Effector memory CD4-positive, alpha-beta T cell (primary cell): ENCODE results near the gene STEAP2.

Source experiments
- DNase-seq, 3 donors: peaks; one replicate each; pipeline ENCODE4 v3.0.0-alpha.2; 2020
- H3K27ac ChIP-seq: 2 replicates; pipeline ENCODE4 v1.7.0; 2013; ENCODE audit warnings: mild to moderate bottlenecking, low read length, moderate library complexity; ENCODE audit not compliant: insufficient read depth, poor library complexity, severe bottlenecking
- H3K27me3 ChIP-seq: replicated peaks from 2 replicates; pipeline ENCODE4 v1.7.0; 2013; ENCODE audit warnings: mild to moderate bottlenecking, low read length; ENCODE audit not compliant: insufficient read depth, control insufficient read depth, poor library complexity, severe bottlenecking
- H3K36me3 ChIP-seq: 2 replicates; pipeline ENCODE4 v1.7.0; 2013; ENCODE audit warnings: mild to moderate bottlenecking, low read length, moderate library complexity; ENCODE audit not compliant: control insufficient read depth, insufficient read depth
- H3K4me1 ChIP-seq: 2 replicates; pipeline ENCODE4 v1.7.0; 2013; ENCODE audit warnings: low read length, mild to moderate bottlenecking; ENCODE audit not compliant: control insufficient read depth, insufficient read depth, poor library complexity, severe bottlenecking
- H3K4me3 ChIP-seq: 2 replicates; pipeline ENCODE4 v1.7.0; 2013; ENCODE audit warnings: low read length, low read depth, mild to moderate bottlenecking; ENCODE audit not compliant: insufficient read depth, poor library complexity, severe bottlenecking
- H3K9me3 ChIP-seq: 2 replicates; pipeline ENCODE4 v1.7.0; 2013; ENCODE audit warnings: mild to moderate bottlenecking, low read length, moderate library complexity; ENCODE audit not compliant: control insufficient read depth

Gene STEAP2

GRCh38 chr7:90230834-90231233 is 19.3 kb downstream of the STEAP2 start:
- no peak overlapping the region for H3K27ac ChIP-seq
- H3K4me1 ChIP-seq: no peaks in the 10 kb centered on the region
- H3K27me3 ChIP-seq: no peaks in the 10 kb centered on the region
- H3K9me3 ChIP-seq: no peaks in the 10 kb centered on the region
- H3K4me3 ChIP-seq: no peak overlapping the region
- no peak for DNase-seq
- no peaks in the 10 kb centered on the region for H3K36me3 ChIP-seq

GRCh38 chr7:90231304-90231703 is 19.8 kb downstream of the STEAP2 start:
- no peak for DNase-seq
- Histone ChIP-seq H3K4me1 (no peaks in the 10 kb centered on the region), H3K27ac (no peak overlapping the region), H3K9me3 (no peaks in the 10 kb centered on the region), H3K36me3 (no peaks in the 10 kb centered on the region), H3K4me3 (no peak overlapping the region), H3K27me3 (no peaks in the 10 kb centered on the region)

- DNase-seq: no peak
- Histone ChIP-seq H3K4me1 (no peaks in the 10 kb centered on the region), H3K9me3 (no peaks in the 10 kb centered on the region), H3K27ac (no peak overlapping the region), H3K36me3 (no peaks in the 10 kb centered on the region), H3K4me3 (no peak overlapping the region), H3K27me3 (no peaks in the 10 kb centered on the region)
Measured at GRCh38 chr7:90232430-90232829, 20.9 kb downstream of the STEAP2 start.

- no peaks in the 10 kb centered on the region for H3K36me3 ChIP-seq
- no peaks in the 10 kb centered on the region for H3K27me3 ChIP-seq
- H3K27ac ChIP-seq: no peak overlapping the region
- DNase-seq: no peak
- no peaks in the 10 kb centered on the region for H3K4me1 ChIP-seq
- no peaks in the 10 kb centered on the region for H3K9me3 ChIP-seq
- no peak overlapping the region for H3K4me3 ChIP-seq
Measured at GRCh38 chr7:90233569-90233968, 22.0 kb downstream of the STEAP2 start.

GRCh38 chr7:90236721-90237289 is 25.3 kb downstream of the STEAP2 start:
- Histone ChIP-seq H3K4me1 (no peaks in the 10 kb centered on the region), H3K4me3 (no peak overlapping the region), H3K36me3 (no peaks in the 10 kb centered on the region), H3K9me3 (no peaks in the 10 kb centered on the region), H3K27ac (no peak overlapping the region), H3K27me3 (no peaks in the 10 kb centered on the region)
- no peak for DNase-seq

GRCh38 chr7:90238022-90238421 is 26.5 kb downstream of the STEAP2 start:
- no peaks in the 10 kb centered on the region for H3K4me1 ChIP-seq
- H3K4me3 ChIP-seq: no peak overlapping the region
- H3K27ac ChIP-seq: no peak overlapping the region
- H3K9me3 ChIP-seq: no peaks in the 10 kb centered on the region
- no peaks in the 10 kb centered on the region for H3K36me3 ChIP-seq
- DNase-seq: no peak
- no peaks in the 10 kb centered on the region for H3K27me3 ChIP-seq

- no peak overlapping the region for H3K4me3 ChIP-seq
- H3K9me3 ChIP-seq: no peaks in the 10 kb centered on the region
- H3K27ac ChIP-seq: no peak overlapping the region
- DNase-seq: no peak
- no peaks in the 10 kb centered on the region for H3K27me3 ChIP-seq
- H3K4me1 ChIP-seq: no peaks in the 10 kb centered on the region
- H3K36me3 ChIP-seq: no peaks in the 10 kb centered on the region
Measured at GRCh38 chr7:90238583-90238982, 27.0 kb downstream of the STEAP2 start.

GRCh38 chr7:90239050-90239449 is 27.5 kb downstream of the STEAP2 start:
- H3K4me1 ChIP-seq: peaks cover 1% of the 10 kb centered on the region
- DNase-seq: no peak
- H3K9me3 ChIP-seq: no peaks in the 10 kb centered on the region
- no peaks in the 10 kb centered on the region for H3K27me3 ChIP-seq
- H3K4me3 ChIP-seq: no peak overlapping the region
- no peaks in the 10 kb centered on the region for H3K36me3 ChIP-seq
- H3K27ac ChIP-seq: no peak overlapping the region

- H3K36me3 ChIP-seq: no peaks in the 10 kb centered on the region
- DNase-seq: no peak
- H3K27me3 ChIP-seq: no peaks in the 10 kb centered on the region
- no peaks in the 10 kb centered on the region for H3K9me3 ChIP-seq
- H3K27ac ChIP-seq: no peak overlapping the region
- peaks cover 8% of the 10 kb centered on the region for H3K4me1 ChIP-seq
- H3K4me3 ChIP-seq: no peak overlapping the region
Measured at GRCh38 chr7:90239625-90240228, 28.2 kb downstream of the STEAP2 start.

- Histone ChIP-seq H3K4me3 (no peak overlapping the region), H3K27me3 (peaks cover 4% of the 10 kb centered on the region), H3K27ac (no peak overlapping the region), H3K9me3 (no peaks in the 10 kb centered on the region), H3K36me3 (no peaks in the 10 kb centered on the region), H3K4me1 (peaks cover 15% of the 10 kb centered on the region)
- DNase-seq: no peak
Measured at GRCh38 chr7:90242369-90243168, 31.0 kb downstream of the STEAP2 start.
